B cell (primary cell): Measurements from ENCODE around the gene CEP350. TPM values are rescaled to one million over a fixed set of nuclear protein-coding genes. Genes with fewer than 3 reads are reported as not detected.

Experiments used
- ATAC-seq: fragments of 200-7000 bp; cut with Tn5 transposase; one replicate; pipeline ENCODE4 v1.10.0; 2021; ENCODE audit warnings: low read depth, mild to moderate bottlenecking, moderate number of reproducible peaks, moderate library complexity
- CTCF ChIA-PET: fragments of 350-600 bp; sonication (Branson Sonifier 250); formaldehyde crosslinking; loops from one replicate; lab custom pipeline; 2021; ENCODE audit warnings: antibody characterized with exemption, inconsistent platforms; lab: Charles Lee
- POLR2A ChIA-PET: fragments of 350-600 bp; sonication (Branson Sonifier 250); formaldehyde crosslinking; loops from one replicate; lab custom pipeline; 2021; ENCODE audit warnings: antibody characterized with exemption; lab: Charles Lee
- DNase-seq: peaks from one replicate; pipeline ENCODE4 v3.0.0; 2013
- H2AFZ ChIP-seq: 2 replicates; pipeline ENCODE4 v1.6.1; 2012; ENCODE audit warnings: mild to moderate bottlenecking, low read depth, low read length; ENCODE audit not compliant: insufficient read depth, poor library complexity, severe bottlenecking
- H3K27ac ChIP-seq, 2 donors: 1 replicate in 1 of 2; 2 replicates in 1 of 2; pipeline ENCODE4 v1.5.1; 2012 to 2013; ENCODE audit warnings: low read length in 2 of 2, mild to moderate bottlenecking in 2 of 2, moderate library complexity in 1 of 2
- H3K27me3 ChIP-seq, 4 experiments: fragments of 200-600 bp in 1 of 4; sonication (generic) in 1 of 4; replicated peaks in 1 of 4; 1 replicate in 2 of 4; 2 replicates in 2 of 4; pipeline versions ENCODE4 v1.6.1 to v1.7.0; 2013 to 2016; ENCODE audit warnings: low read length in 3 of 4, mild to moderate bottlenecking in 2 of 4, mixed read lengths in 1 of 4, moderate library complexity in 1 of 4; ENCODE audit not compliant: insufficient read depth in 4 of 4, control insufficient read depth in 3 of 4; ENCODE audit errors: control extremely low read depth in 1 of 4
- H3K36me3 ChIP-seq, 2 experiments: replicated peaks in 1 of 2; 1 replicate in 1 of 2; 2 replicates in 1 of 2; pipeline versions ENCODE4 v1.6.1 to v1.7.1; 2013; ENCODE audit warnings: low read length in 1 of 2; ENCODE audit not compliant: insufficient read depth in 2 of 2, control insufficient read depth in 1 of 2; ENCODE audit errors: control extremely low read depth in 1 of 2, extremely low read depth in 1 of 2
- H3K4me1 ChIP-seq, 2 donors: fragments of 200-600 bp in 1 of 2; sonication (generic) in 1 of 2; 1 replicate in 1 of 2; 2 replicates in 1 of 2; pipeline versions ENCODE4 v1.5.1 to v1.6.1; 2013 to 2017; ENCODE audit warnings: low read length in 2 of 2; ENCODE audit not compliant: control insufficient read depth in 2 of 2, insufficient read depth in 2 of 2
- H3K4me2 ChIP-seq: replicated peaks from 2 replicates; pipeline ENCODE3; 2012; ENCODE audit warnings: mild to moderate bottlenecking, low read depth, low read length; ENCODE audit not compliant: poor library complexity, severe bottlenecking
- H3K4me3 ChIP-seq, 5 experiments: fragments of 200-600 bp in 1 of 5; sonication (generic) in 1 of 5; 1 replicate in 3 of 5; 2 replicates in 2 of 5; pipeline versions ENCODE4 v1.5.1 to v1.7.0; 2011 to 2016; ENCODE audit warnings: low read length in 4 of 5, mild to moderate bottlenecking in 4 of 5, low read depth in 2 of 5, control low read depth in 1 of 5, moderate library complexity in 1 of 5; ENCODE audit not compliant: insufficient read depth in 1 of 5; ENCODE audit errors: control extremely low read depth in 1 of 5, extremely low read depth in 1 of 5
- H3K79me2 ChIP-seq: fragments of 200-600 bp; sonication (generic); one replicate; pipeline ENCODE4 v1.6.0; 2016; ENCODE audit warnings: low read length; ENCODE audit not compliant: control insufficient read depth, insufficient read depth
- H3K9ac ChIP-seq: fragments of 200-600 bp; sonication (generic); 2 replicates; pipeline ENCODE4 v1.6.1; 2017; ENCODE audit warnings: mild to moderate bottlenecking, low read length, moderate library complexity
- H3K9me3 ChIP-seq, 3 donors: one replicate each; pipeline versions ENCODE4 v1.6.1 to v1.7.1; 2013; ENCODE audit warnings: low read length in 2 of 3; ENCODE audit not compliant: control insufficient read depth in 2 of 3, insufficient read depth in 1 of 3; ENCODE audit errors: control extremely low read depth in 1 of 3
- H4K20me1 ChIP-seq: 2 replicates; pipeline ENCODE4 v1.6.0; 2012; ENCODE audit warnings: mild to moderate bottlenecking, low read length; ENCODE audit not compliant: insufficient read depth, control insufficient read depth, poor library complexity, severe bottlenecking
- H3K27ac Mint-ChIP-seq: one replicate; pipeline ENCODE4 v1.8.0; 2021; ENCODE audit warnings: mixed read lengths
- H3K27me3 Mint-ChIP-seq: one replicate; pipeline ENCODE4 v1.8.0; 2021; ENCODE audit warnings: mixed read lengths
- H3K4me1 Mint-ChIP-seq: one replicate; pipeline ENCODE4 v1.8.0; 2021; ENCODE audit warnings: mixed read lengths
- H3K4me3 Mint-ChIP-seq: one replicate; pipeline ENCODE4 v1.8.0; 2021; ENCODE audit warnings: mixed read lengths
- H3K9me3 Mint-ChIP-seq: one replicate; pipeline ENCODE4 v1.8.0; 2022; ENCODE audit warnings: mixed read lengths; ENCODE audit not compliant: insufficient read depth
- EZH2 ChIP-seq: IDR thresholded peaks from 2 replicates; pipeline ENCODE4 v1.6.1; 2012; ENCODE audit warnings: borderline replicate concordance, low read depth, mild to moderate bottlenecking, moderate library complexity, low read length; ENCODE audit not compliant: insufficient read depth, poor library complexity, severe bottlenecking
- WGBS: methylation state at CpG from one replicate; pipeline ENCODE4 v1.1.5; 2013; ENCODE audit warnings: missing lambda C conversion rate; ENCODE audit not compliant: insufficient coverage; 5-methylcytosine and 5-hydroxymethylcytosine counted together
- intact Hi-C: fragments of 100-400 bp; cut with micrococcal nuclease; formaldehyde crosslinking; loops from one replicate; pipeline ENCODE4 v1.10.0; 2022
- polyA plus RNA-seq: library from polyadenylated mRNA; depleted of rRNA; stranded (reverse); fragments of >200 nt; gene quantifications from 2 replicates; pipeline ENCODE4 v1.2.3, GENCODE V29; 2012
- total RNA-seq, 2 donors: library from RNA; stranded (reverse); fragments of 120-200 nt in 1 of 2; gene quantifications; 1 replicate in 1 of 2; 2 replicates in 1 of 2; pipeline versions ENCODE4 v1.2.3 to v1.2.4, GENCODE V29; 2013 to 2022
- TF ChIP-seq, protein P1 (sequence below): fragments of 200-600 bp; IDR thresholded peaks from one replicate; pipeline ENCODE4 v1.8.0; 2022; ENCODE audit warnings: antibody characterized with exemption, mild to moderate bottlenecking

The CEP350 gene
- total and polyA plus RNA-seq, 2 donors (not counting 1 experiment from before 2014, with no cell fraction given): 7.4 to 92.3 TPM

DNA sequence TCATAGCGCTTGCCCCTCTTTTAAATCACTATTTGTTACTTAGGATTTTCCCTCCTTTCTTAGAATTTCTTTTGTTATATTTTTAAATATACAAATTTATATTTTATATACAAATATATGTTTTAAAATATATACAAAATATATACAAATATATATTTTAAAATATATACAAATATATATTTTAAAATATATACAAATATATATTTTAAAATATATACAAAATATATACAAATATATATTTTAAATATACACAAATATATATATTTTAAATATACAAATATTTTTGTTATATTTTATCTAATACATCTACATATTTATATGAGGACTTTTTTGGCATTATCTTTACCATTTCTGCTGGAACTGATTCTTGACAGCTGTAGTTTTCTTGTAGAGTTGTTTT lies 149.2 kb downstream of the CEP350 start:
- peaks cover 3 to 29% of the 10 kb centered on the region in 2 experiments for H3K36me3 ChIP-seq
- CTCF ChIA-PET: interaction anchor here (1.5 kb wide), 1 partner anchor 75 kb away, joined by 6 read pairs; no protein-coding TSS in a partner anchor

DNA sequence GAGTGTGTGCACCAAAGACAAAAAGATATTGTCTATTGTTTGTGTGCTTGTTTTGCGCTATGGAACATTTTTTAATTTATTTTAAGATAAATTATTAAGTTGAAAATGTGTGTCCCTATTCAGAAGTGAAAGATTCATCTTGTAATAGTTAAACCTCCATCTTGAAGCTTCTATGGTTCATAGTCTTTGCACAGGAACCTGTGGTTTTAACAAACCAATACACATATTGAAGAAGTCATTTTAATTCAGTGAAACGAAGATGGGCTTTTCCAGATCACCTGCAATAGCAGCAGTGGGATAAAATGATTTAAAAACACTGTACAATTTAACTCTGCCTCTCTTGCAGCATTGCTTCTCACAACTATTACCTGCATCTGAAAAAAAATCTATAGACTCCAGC lies 157.5 kb downstream of the CEP350 start:
- H3K4me3 ChIP-seq: no peak overlapping the region
- intact Hi-C loops: no loop called here
- H2AFZ ChIP-seq: no peak overlapping the region
- H3K36me3 ChIP-seq: peaks cover 20 to 30% of the 10 kb centered on the region in 2 experiments
- no peaks in the 10 kb centered on the region for H3K27me3 Mint-ChIP-seq
- no peaks in the 10 kb centered on the region for H3K27me3 ChIP-seq
- H3K9me3 Mint-ChIP-seq: no peaks in the 10 kb centered on the region
- H4K20me1 ChIP-seq: no peaks in the 10 kb centered on the region
- no peaks in the 10 kb centered on the region for H3K4me1 Mint-ChIP-seq
- no peak for ATAC-seq
- H3K4me1 ChIP-seq: no peaks in the 10 kb centered on the region
- no peak for DNase-seq
- no CpG with 5 or more reads among the region's 2 CpGs for WGBS
- H3K4me2 ChIP-seq: no peak overlapping the region
- no peaks in the 10 kb centered on the region for H3K9me3 ChIP-seq
- H3K27ac Mint-ChIP-seq: no peak overlapping the region
- TF ChIP-seq, protein P1, sequence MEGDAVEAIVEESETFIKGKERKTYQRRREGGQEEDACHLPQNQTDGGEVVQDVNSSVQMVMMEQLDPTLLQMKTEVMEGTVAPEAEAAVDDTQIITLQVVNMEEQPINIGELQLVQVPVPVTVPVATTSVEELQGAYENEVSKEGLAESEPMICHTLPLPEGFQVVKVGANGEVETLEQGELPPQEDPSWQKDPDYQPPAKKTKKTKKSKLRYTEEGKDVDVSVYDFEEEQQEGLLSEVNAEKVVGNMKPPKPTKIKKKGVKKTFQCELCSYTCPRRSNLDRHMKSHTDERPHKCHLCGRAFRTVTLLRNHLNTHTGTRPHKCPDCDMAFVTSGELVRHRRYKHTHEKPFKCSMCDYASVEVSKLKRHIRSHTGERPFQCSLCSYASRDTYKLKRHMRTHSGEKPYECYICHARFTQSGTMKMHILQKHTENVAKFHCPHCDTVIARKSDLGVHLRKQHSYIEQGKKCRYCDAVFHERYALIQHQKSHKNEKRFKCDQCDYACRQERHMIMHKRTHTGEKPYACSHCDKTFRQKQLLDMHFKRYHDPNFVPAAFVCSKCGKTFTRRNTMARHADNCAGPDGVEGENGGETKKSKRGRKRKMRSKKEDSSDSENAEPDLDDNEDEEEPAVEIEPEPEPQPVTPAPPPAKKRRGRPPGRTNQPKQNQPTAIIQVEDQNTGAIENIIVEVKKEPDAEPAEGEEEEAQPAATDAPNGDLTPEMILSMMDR: no peak
- TF ChIP-seq EZH2: no peak
- H3K9ac ChIP-seq: no peak overlapping the region
- no peak overlapping the region for H3K4me3 Mint-ChIP-seq
- ChIA-PET POLR2A (interaction anchor here (0.6 kb wide), 1 partner anchor 10 kb away, joined by 3 read pairs; no protein-coding TSS in a partner anchor), CTCF (no interaction called here)
- no peak overlapping the region for H3K27ac ChIP-seq
- H3K79me2 ChIP-seq: no peaks in the 10 kb centered on the region

More for the DNA sequence above, 149.2 kb downstream of the CEP350 start:
- Histone ChIP-seq H3K9me3 (no peaks in the 10 kb centered on the region), H3K79me2 (no peaks in the 10 kb centered on the region), H2AFZ (no peak overlapping the region), H4K20me1 (no peaks in the 10 kb centered on the region), H3K4me1 (no peaks in the 10 kb centered on the region), H3K4me3 (no peak overlapping the region), H3K27ac (no peak overlapping the region), H3K9ac (no peak overlapping the region), H3K4me2 (no peak overlapping the region), H3K27me3 (no peaks in the 10 kb centered on the region)
- DNase-seq (no peak), ATAC-seq (no peak)
- no peaks in the 10 kb centered on the region for H3K9me3 Mint-ChIP-seq
- no peak overlapping the region for H3K27ac Mint-ChIP-seq
- POLR2A ChIA-PET: no interaction called here
- no peak for TF ChIP-seq EZH2
- TF ChIP-seq, protein P1: no peak
- no peak overlapping the region for H3K4me3 Mint-ChIP-seq
- intact Hi-C loops: no loop called here
- no peaks in the 10 kb centered on the region for H3K4me1 Mint-ChIP-seq
- WGBS: no CpG with 5 or more reads among the region's 1 CpG
- no peaks in the 10 kb centered on the region for H3K27me3 Mint-ChIP-seq
